Neural cell (in vitro differentiated cells): Measurements from ENCODE around the gene SYT15. TPM values are rescaled to one million over a fixed set of nuclear protein-coding genes. Genes with fewer than 3 reads are reported as not detected.
A peak's percentile ranks its signal among the peaks of the same experiment; 100 is the strongest.
"Not testable (repeated sequence)": the region's sequence is repeated elsewhere in the genome, so short reads cannot be mapped to it uniquely, and the experiment has no call there.

Source experiments
- H2AFZ ChIP-seq: fragments of 200-600, 300-800 bp; sonication (generic), shearing (Covaris generic); 2 replicates; pipeline ENCODE4 v1.6.0; 2014; ENCODE audit warnings: low read depth, mild to moderate bottlenecking, antibody characterized with exemption, low read length, moderate library complexity
- H3F3A ChIP-seq: fragments of 200-600 bp; shearing (Covaris generic); 2 replicates; pipeline ENCODE4 v1.6.1; 2016; ENCODE audit warnings: mild to moderate bottlenecking, moderate library complexity, mixed read lengths, antibody characterized with exemption, low read length; ENCODE audit not compliant: insufficient read depth, poor library complexity, severe bottlenecking
- H3K27ac ChIP-seq: fragments of 200-600, 300-800 bp; sonication (generic), shearing (Covaris generic); 2 replicates; pipeline ENCODE4 v1.5.1; 2014; ENCODE audit warnings: mild to moderate bottlenecking, low read length, moderate library complexity
- H3K27me3 ChIP-seq: fragments of 300-800, 200-600 bp; sonication (generic), shearing (Covaris generic); 2 replicates; pipeline ENCODE4 v1.6.0; 2014; ENCODE audit warnings: mild to moderate bottlenecking, low read depth, low read length, moderate library complexity; ENCODE audit not compliant: insufficient read depth
- H3K36me3 ChIP-seq: fragments of 300-800, 200-600 bp; sonication (generic), shearing (Covaris generic); 2 replicates; pipeline ENCODE4 v1.5.1; 2014; ENCODE audit warnings: mild to moderate bottlenecking, antibody characterized with exemption, low read length, moderate library complexity; ENCODE audit not compliant: insufficient read depth
- H3K4me2 ChIP-seq: fragments of 300-800, 200-600 bp; sonication (generic), shearing (Covaris generic); 2 replicates; pipeline ENCODE4 v1.6.0; 2014; ENCODE audit warnings: mild to moderate bottlenecking, low read length
- H3K4me3 ChIP-seq: fragments of 300-800, 200-600 bp; sonication (generic), shearing (Covaris generic); 2 replicates; pipeline ENCODE4 v1.5.1; 2014; ENCODE audit warnings: mild to moderate bottlenecking, low read length, moderate library complexity
- H3K79me2 ChIP-seq: fragments of 200-600 bp; shearing (Covaris generic); replicated peaks from 2 replicates; pipeline ENCODE4 v1.6.0; 2014; ENCODE audit warnings: mild to moderate bottlenecking, low read length, moderate library complexity; ENCODE audit not compliant: insufficient read depth
- H3K9ac ChIP-seq: fragments of 300-800, 200-600 bp; sonication (generic), shearing (Covaris generic); 2 replicates; pipeline ENCODE4 v1.6.1; 2016; ENCODE audit warnings: mild to moderate bottlenecking, low read length, mixed read lengths
- H3K9me2 ChIP-seq: fragments of 200-600 bp; shearing (Covaris generic); 2 replicates; pipeline ENCODE4 v1.6.1; 2016; ENCODE audit warnings: mild to moderate bottlenecking, low read length, mixed read lengths; ENCODE audit not compliant: insufficient read depth
- H3K9me3 ChIP-seq: fragments of 200-600, 300-800 bp; sonication (generic), shearing (Covaris generic); 2 replicates; pipeline ENCODE4 v1.6.1; 2016; ENCODE audit warnings: mild to moderate bottlenecking, mixed run types, low read length, moderate library complexity, mixed read lengths
- H4K20me1 ChIP-seq: fragments of 200-600 bp; shearing (Covaris generic); 2 replicates; pipeline ENCODE4 v1.6.1; 2016; ENCODE audit warnings: mild to moderate bottlenecking, mixed run types; ENCODE audit not compliant: insufficient read depth
- CTCF ChIP-seq: fragments of 450-650 bp; IDR thresholded peaks from 2 replicates; pipeline ENCODE4 v1.5.1; 2014; ENCODE audit warnings: antibody characterized with exemption, mild to moderate bottlenecking, moderate library complexity; ENCODE audit not compliant: poor library complexity, severe bottlenecking
- EP300 ChIP-seq: fragments of 450-650 bp; conservative IDR thresholded peaks from 2 replicates; pipeline ENCODE4 v1.6.1; 2014; ENCODE audit warnings: antibody characterized with exemption, mild to moderate bottlenecking, moderate library complexity; ENCODE audit not compliant: poor library complexity, severe bottlenecking
- EZH2 ChIP-seq: fragments of 200-600, 300-800 bp; shearing (Covaris generic), sonication (generic); IDR thresholded peaks from 2 replicates; pipeline ENCODE4 v1.6.1; 2014; ENCODE audit warnings: antibody characterized with exemption, low read length, borderline replicate concordance, mild to moderate bottlenecking; ENCODE audit not compliant: insufficient read depth, poor library complexity, severe bottlenecking
- MXI1 ChIP-seq: fragments of 450-650 bp; conservative IDR thresholded peaks from 2 replicates; pipeline ENCODE4 v1.6.1; 2014; ENCODE audit warnings: antibody characterized with exemption, mild to moderate bottlenecking; ENCODE audit not compliant: poor library complexity, severe bottlenecking
- POLR2AphosphoS5 ChIP-seq: IDR thresholded peaks from 2 replicates; pipeline ENCODE4 v1.6.1; 2012
- RAD21 ChIP-seq: fragments of 450-650 bp; conservative IDR thresholded peaks from 2 replicates; pipeline ENCODE4 v1.6.1; 2014; ENCODE audit warnings: antibody characterized with exemption, mild to moderate bottlenecking, moderate library complexity
- SMC3 ChIP-seq: fragments of 450-650 bp; conservative IDR thresholded peaks from 2 replicates; pipeline ENCODE4 v1.6.1; 2014; ENCODE audit warnings: antibody characterized with exemption, mild to moderate bottlenecking, moderate library complexity; ENCODE audit not compliant: poor library complexity
- TAF1 ChIP-seq: IDR thresholded peaks from 2 replicates; pipeline ENCODE4 v1.6.1; 2012; ENCODE audit warnings: low read depth
- polyA plus RNA-seq: library from polyadenylated mRNA; depleted of rRNA; stranded (reverse); fragments of >200 nt; gene quantifications from 2 replicates; pipeline ENCODE4 v1.2.3, GENCODE V29; 2014
- TF ChIP-seq, protein P1 (sequence below): IDR thresholded peaks from 2 replicates; pipeline ENCODE4 v1.6.1; 2012; ENCODE audit warnings: borderline replicate concordance

Gene SYT15
- polyA plus RNA-seq, 1 donor from 2014 or later: not detected

GRCh38 chr10:46560952-46561351 is 18.0 kb upstream of the SYT15 start:
- no peak overlapping the region for H3K4me2 ChIP-seq
- TF ChIP-seq TAF1 (no peak), EP300 (no peak), CTCF (no peak), SMC3 (no peak), EZH2 (no peak), POLR2AphosphoS5 (no peak), RAD21 (no peak), MXI1 (no peak)
- TF ChIP-seq, protein P1, sequence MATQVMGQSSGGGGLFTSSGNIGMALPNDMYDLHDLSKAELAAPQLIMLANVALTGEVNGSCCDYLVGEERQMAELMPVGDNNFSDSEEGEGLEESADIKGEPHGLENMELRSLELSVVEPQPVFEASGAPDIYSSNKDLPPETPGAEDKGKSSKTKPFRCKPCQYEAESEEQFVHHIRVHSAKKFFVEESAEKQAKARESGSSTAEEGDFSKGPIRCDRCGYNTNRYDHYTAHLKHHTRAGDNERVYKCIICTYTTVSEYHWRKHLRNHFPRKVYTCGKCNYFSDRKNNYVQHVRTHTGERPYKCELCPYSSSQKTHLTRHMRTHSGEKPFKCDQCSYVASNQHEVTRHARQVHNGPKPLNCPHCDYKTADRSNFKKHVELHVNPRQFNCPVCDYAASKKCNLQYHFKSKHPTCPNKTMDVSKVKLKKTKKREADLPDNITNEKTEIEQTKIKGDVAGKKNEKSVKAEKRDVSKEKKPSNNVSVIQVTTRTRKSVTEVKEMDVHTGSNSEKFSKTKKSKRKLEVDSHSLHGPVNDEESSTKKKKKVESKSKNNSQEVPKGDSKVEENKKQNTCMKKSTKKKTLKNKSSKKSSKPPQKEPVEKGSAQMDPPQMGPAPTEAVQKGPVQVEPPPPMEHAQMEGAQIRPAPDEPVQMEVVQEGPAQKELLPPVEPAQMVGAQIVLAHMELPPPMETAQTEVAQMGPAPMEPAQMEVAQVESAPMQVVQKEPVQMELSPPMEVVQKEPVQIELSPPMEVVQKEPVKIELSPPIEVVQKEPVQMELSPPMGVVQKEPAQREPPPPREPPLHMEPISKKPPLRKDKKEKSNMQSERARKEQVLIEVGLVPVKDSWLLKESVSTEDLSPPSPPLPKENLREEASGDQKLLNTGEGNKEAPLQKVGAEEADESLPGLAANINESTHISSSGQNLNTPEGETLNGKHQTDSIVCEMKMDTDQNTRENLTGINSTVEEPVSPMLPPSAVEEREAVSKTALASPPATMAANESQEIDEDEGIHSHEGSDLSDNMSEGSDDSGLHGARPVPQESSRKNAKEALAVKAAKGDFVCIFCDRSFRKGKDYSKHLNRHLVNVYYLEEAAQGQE: no peak
- H3K27ac ChIP-seq: no peak overlapping the region
- no peaks in the 10 kb centered on the region for H3K79me2 ChIP-seq
- no peak overlapping the region for H3K9ac ChIP-seq
- H3F3A ChIP-seq: no peaks in the 10 kb centered on the region
- H3K9me2 ChIP-seq: no peaks in the 10 kb centered on the region
- H3K4me3 ChIP-seq: no peak overlapping the region
- H3K9me3 ChIP-seq: no peaks in the 10 kb centered on the region
- no peaks in the 10 kb centered on the region for H3K36me3 ChIP-seq
- peaks cover 21% of the 10 kb centered on the region for H3K27me3 ChIP-seq
- H4K20me1 ChIP-seq: no peaks in the 10 kb centered on the region
- no peak overlapping the region for H2AFZ ChIP-seq

- not testable (repeated sequence) for H3K4me3 ChIP-seq, H3K79me2 ChIP-seq, H3K9me3 ChIP-seq, H3K9ac ChIP-seq, H3K36me3 ChIP-seq, H3K27ac ChIP-seq, H3K27me3 ChIP-seq, H3K4me2 ChIP-seq, H2AFZ ChIP-seq, H3K9me2 ChIP-seq, H3F3A ChIP-seq, H4K20me1 ChIP-seq
- peak; percentile 80 for TF ChIP-seq SMC3
- peak; percentile 82 for TF ChIP-seq CTCF
- TF ChIP-seq RAD21: peak; percentile 70
Measured at GRCh38 chr10:46565591-46566332, 13.2 kb upstream of the SYT15 start.

GRCh38 chr10:46567151-46567550 is 11.8 kb upstream of the SYT15 start:
- H3K9me3 ChIP-seq, H3K9me2 ChIP-seq, H4K20me1 ChIP-seq, H3F3A ChIP-seq, H3K4me2 ChIP-seq, H3K9ac ChIP-seq, H2AFZ ChIP-seq, H3K27ac ChIP-seq, H3K4me3 ChIP-seq, H3K36me3 ChIP-seq, H3K27me3 ChIP-seq, H3K79me2 ChIP-seq: not testable (repeated sequence)

DNA sequence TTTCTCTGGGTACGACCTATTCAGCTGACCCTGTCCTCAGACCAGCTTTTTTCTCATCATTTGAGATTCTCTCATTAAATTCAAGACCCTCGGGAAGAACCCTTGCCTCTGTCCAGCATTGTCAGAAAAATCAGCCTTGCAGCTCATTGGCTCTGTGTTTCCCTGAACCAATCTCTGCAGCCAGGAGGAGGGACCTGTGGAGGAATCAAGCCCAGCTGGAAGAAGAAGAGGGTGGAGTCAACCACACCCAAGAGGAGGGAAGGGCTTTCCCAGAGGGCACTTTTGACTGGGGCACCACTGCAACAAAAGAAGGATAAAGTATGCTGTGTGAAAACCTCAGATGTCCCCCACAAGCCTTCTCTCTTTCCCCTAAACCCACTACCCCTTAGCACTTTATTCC is 8.3 kb upstream of the SYT15 start:
- H3K4me3 ChIP-seq, H3K27me3 ChIP-seq, H3F3A ChIP-seq, H3K4me2 ChIP-seq, H4K20me1 ChIP-seq, H3K79me2 ChIP-seq, H3K9ac ChIP-seq, H3K27ac ChIP-seq, H3K9me2 ChIP-seq, H3K36me3 ChIP-seq, H2AFZ ChIP-seq, H3K9me3 ChIP-seq: not testable (repeated sequence)
